B cell (primary cell): ENCODE measurements around the gene DDX28.

Experiments
- CTCF ChIP-seq: fragments of 200-600 bp; IDR thresholded peaks from one replicate; pipeline ENCODE4 v1.8.0; 2022; ENCODE audit warnings: antibody characterized with exemption, mild to moderate bottlenecking
- EZH2 ChIP-seq: IDR thresholded peaks from 2 replicates; pipeline ENCODE4 v1.6.1; 2012; ENCODE audit warnings: borderline replicate concordance, low read depth, mild to moderate bottlenecking, moderate library complexity, low read length; ENCODE audit not compliant: insufficient read depth, poor library complexity, severe bottlenecking

GRCh38 chr16:67987460-67988160 is 35.4 kb downstream of the DDX28 start:
- TF ChIP-seq CTCF (no peak), EZH2 (no peak)
